GM23338 (cell line): ENCODE data around the gene RBBP4. TPM values are rescaled to one million over a fixed set of nuclear protein-coding genes. Genes with fewer than 3 reads are reported as not detected.

Experiments used
- ATAC-seq: fragments of 200-7000 bp; cut with Tn5 transposase; 3 replicates; pipeline ENCODE4 v1.9.1; 2020
- DNase-seq: peaks from one replicate; pipeline ENCODE4 v3.0.0-alpha.2; 2015; ENCODE audit warnings: low spot score
- H2AFZ ChIP-seq: fragments of 200-600 bp; sonication (generic); 2 replicates; pipeline ENCODE4 v1.8.0; 2016; ENCODE audit warnings: antibody characterized with exemption, mild to moderate bottlenecking, moderate library complexity
- H3F3A ChIP-seq: fragments of 200-600 bp; sonication (generic); replicated peaks from 2 replicates; pipeline ENCODE4 v1.8.0; 2017; ENCODE audit warnings: antibody characterized with exemption, mixed run types, low read depth
- H3K27ac ChIP-seq: fragments of 200-600 bp; sonication (generic); 2 replicates; pipeline ENCODE4 v1.6.1; 2016; ENCODE audit warnings: low read depth
- H3K27me3 ChIP-seq: fragments of 200-600 bp; sonication (generic); 2 replicates; pipeline ENCODE4 v1.8.0; 2016; ENCODE audit warnings: mild to moderate bottlenecking, mixed run types, moderate library complexity; ENCODE audit not compliant: insufficient read depth
- H3K36me3 ChIP-seq: fragments of 200-600 bp; sonication (generic); 2 replicates; pipeline ENCODE4 v1.8.0; 2016; ENCODE audit warnings: mild to moderate bottlenecking; ENCODE audit not compliant: insufficient read depth
- H3K4me1 ChIP-seq: fragments of 200-600 bp; sonication (generic); 2 replicates; pipeline ENCODE4 v1.8.0; 2016; ENCODE audit warnings: mild to moderate bottlenecking, moderate library complexity; ENCODE audit not compliant: insufficient read depth
- H3K4me2 ChIP-seq: fragments of 200-600 bp; sonication (generic); 2 replicates; pipeline ENCODE4 v1.7.1; 2017; ENCODE audit warnings: mixed run types
- H3K4me3 ChIP-seq: fragments of 200-600 bp; sonication (generic); 2 replicates; pipeline ENCODE4 v1.6.1; 2016; ENCODE audit warnings: mixed run types
- H3K79me2 ChIP-seq: fragments of 200-600 bp; sonication (generic); replicated peaks from 2 replicates; pipeline ENCODE4 v1.8.0; 2017; ENCODE audit warnings: mild to moderate bottlenecking; ENCODE audit not compliant: insufficient read depth
- H3K9me2 ChIP-seq: fragments of 200-600 bp; sonication (generic); 2 replicates; pipeline ENCODE4 v1.8.0; 2017; ENCODE audit not compliant: insufficient read depth
- H4K20me1 ChIP-seq: fragments of 200-600 bp; sonication (generic); replicated peaks from 2 replicates; pipeline ENCODE4 v1.8.0; 2017; ENCODE audit warnings: mild to moderate bottlenecking; ENCODE audit not compliant: insufficient read depth
- H3K27ac Mint-ChIP-seq: 2 replicates; pipeline ENCODE4 v1.8.0; 2020; ENCODE audit warnings: inconsistent platforms, mild to moderate bottlenecking, moderate library complexity, mixed read lengths
- H3K27me3 Mint-ChIP-seq: 3 replicates; pipeline ENCODE4 v1.8.0; 2022; ENCODE audit warnings: low read depth, mild to moderate bottlenecking, moderate library complexity, mixed read lengths, inconsistent platforms; ENCODE audit not compliant: insufficient read depth, poor library complexity
- H3K36me3 Mint-ChIP-seq: 3 replicates; pipeline ENCODE4 v1.8.0; 2021; ENCODE audit warnings: low read depth, mild to moderate bottlenecking, inconsistent platforms, moderate library complexity, mixed read lengths
- H3K4me1 Mint-ChIP-seq: 3 replicates; pipeline ENCODE4 v1.8.0; 2020; ENCODE audit warnings: mild to moderate bottlenecking, inconsistent platforms, mixed read lengths
- H3K4me3 Mint-ChIP-seq: 3 replicates; pipeline ENCODE4 v1.8.0; 2021; ENCODE audit warnings: moderate library complexity, mild to moderate bottlenecking, inconsistent platforms, mixed read lengths
- H3K9me3 Mint-ChIP-seq: 3 replicates; pipeline ENCODE4 v1.8.0; 2020; ENCODE audit warnings: moderate library complexity, mild to moderate bottlenecking, inconsistent platforms, mixed read lengths
- CREB1 ChIP-seq: fragments of 250-450 bp; sonication (Bioruptor Pico); IDR thresholded peaks from 2 replicates; pipeline ENCODE4 v1.5.0; 2020; ENCODE audit warnings: low read depth, mild to moderate bottlenecking, moderate library complexity
- EZH2 ChIP-seq: fragments of 200-600 bp; sonication (generic); IDR thresholded peaks from one replicate; pipeline ENCODE4 v1.8.0; 2017; ENCODE audit warnings: antibody characterized with exemption, mild to moderate bottlenecking, low read depth; ENCODE audit not compliant: unreplicated experiment
- EZH2phosphoT487 ChIP-seq: fragments of 200-600 bp; sonication (generic); IDR thresholded peaks from one replicate; pipeline ENCODE4 v1.8.1; 2018; ENCODE audit warnings: antibody characterized with exemption; ENCODE audit not compliant: unreplicated experiment
- JUNB ChIP-seq: IDR thresholded peaks from one replicate; pipeline ENCODE4 v1.6.1; 2016; ENCODE audit warnings: antibody characterized with exemption; ENCODE audit not compliant: unreplicated experiment
- POLR2AphosphoS5 ChIP-seq: IDR thresholded peaks from 2 replicates; pipeline ENCODE4 v1.6.1; 2016; ENCODE audit warnings: antibody characterized with exemption, low read depth
- STAT1 ChIP-seq: IDR thresholded peaks from one replicate; pipeline ENCODE4 v1.6.1; 2016; ENCODE audit warnings: antibody characterized with exemption; ENCODE audit not compliant: unreplicated experiment
- ZNF114 ChIP-seq: fragments of 250-450 bp; sonication (Bioruptor Pico); IDR thresholded peaks from 2 replicates; pipeline ENCODE4 v1.5.0; 2020; ENCODE audit warnings: mild to moderate bottlenecking, moderate library complexity
- ZNF331 ChIP-seq: fragments of 250-450 bp; sonication (Bioruptor Pico); IDR thresholded peaks from 2 replicates; pipeline ENCODE4 v1.5.0; 2020; ENCODE audit warnings: low read depth, mild to moderate bottlenecking, moderate library complexity
- ZNF462 ChIP-seq: fragments of 250-450 bp; sonication (Bioruptor Pico); IDR thresholded peaks from 2 replicates; pipeline ENCODE4 v1.5.0; 2020; ENCODE audit warnings: mild to moderate bottlenecking, moderate library complexity
- long read RNA-seq: library from polyadenylated mRNA; unstranded; transcript quantifications from one replicate; pipeline ENCODE4 v2.0.0, GENCODE V29; 2020; ENCODE audit not compliant: unreplicated experiment
- polyA plus RNA-seq: library from polyadenylated mRNA; unstranded; fragments of >200 nt; fragmentation: Nextera tagmentation; extraction: Ambion mirVana; gene quantifications from 2 replicates; pipeline ENCODE4 v1.2.1, GENCODE V29; 2016
- total RNA-seq: library from RNA; depleted of rRNA; stranded (reverse); fragments of >200 nt; shearing (Covaris generic); gene quantifications from 2 replicates; pipeline ENCODE4 v1.2.3, GENCODE V29; 2014; rRNA removed
- TF ChIP-seq, protein P1 (sequence below): IDR thresholded peaks from 2 replicates; pipeline ENCODE4 v1.6.1; 2016; ENCODE audit warnings: antibody characterized with exemption
- TF ChIP-seq, protein P2 (sequence below), 2 experiments: fragments of 200-600 bp in 1 of 2; sonication (generic) in 1 of 2; conservative IDR thresholded peaks; 2 replicates each; pipeline versions ENCODE4 v1.5.1 to v1.6.1; 2016 to 2017; ENCODE audit warnings: antibody characterized with exemption in 2 of 2, low read depth in 2 of 2, mild to moderate bottlenecking in 2 of 2, moderate library complexity in 1 of 2

RBBP4 gene
- total RNA-seq: 276 and 312 TPM in 2 replicates
- 246 and 262 TPM in 2 replicates for polyA plus RNA-seq
- long read RNA-seq, full-length matches to known transcripts: 90 of 111 reads
- long read RNA-seq, partial matches to known transcripts: 6 of 111 reads
- long read RNA-seq, other reads (novel, unspliced or antisense): 15 of 111 reads

GRCh38 chr1:32650752-32651460, at the start of gene RBBP4:
Gene RBBP4 (plus strand): TSS chr1:32651208. CDS start chr1:32651307, 99 bp downstream.
- peak; percentile 98 for DNase-seq
- peaks cover 32% of the 10 kb centered on the region for H3F3A ChIP-seq
- H2AFZ ChIP-seq: peak within 1 kb of the TSS; percentile 78
- Mint-ChIP-seq H3K4me1 (peaks cover 22% of the 10 kb centered on the region), H3K27me3 (peaks cover 5% of the 10 kb centered on the region), H3K4me3 (peak within 1 kb of the TSS; percentile 97), H3K27ac (peak within 1 kb of the TSS; percentile 100), H3K9me3 (peaks cover 3% of the 10 kb centered on the region; the same call in 2 of the 3 replicates), H3K36me3 (peaks cover 72% of the 10 kb centered on the region)
- peaks cover 35% of the 10 kb centered on the region for H3K36me3 ChIP-seq
- peak; percentile 93 for ATAC-seq
- H3K27me3 ChIP-seq: no peaks in the 10 kb centered on the region
- H3K4me1 ChIP-seq: peaks cover 28% of the 10 kb centered on the region
- H3K9me2 ChIP-seq: no peaks in the 10 kb centered on the region
- TF ChIP-seq POLR2AphosphoS5 (peak; percentile 87), CREB1 (peak; percentile 81), ZNF114 (CRISPR knock-in tag) (peak; percentile 78)
- TF ChIP-seq, protein P1, sequence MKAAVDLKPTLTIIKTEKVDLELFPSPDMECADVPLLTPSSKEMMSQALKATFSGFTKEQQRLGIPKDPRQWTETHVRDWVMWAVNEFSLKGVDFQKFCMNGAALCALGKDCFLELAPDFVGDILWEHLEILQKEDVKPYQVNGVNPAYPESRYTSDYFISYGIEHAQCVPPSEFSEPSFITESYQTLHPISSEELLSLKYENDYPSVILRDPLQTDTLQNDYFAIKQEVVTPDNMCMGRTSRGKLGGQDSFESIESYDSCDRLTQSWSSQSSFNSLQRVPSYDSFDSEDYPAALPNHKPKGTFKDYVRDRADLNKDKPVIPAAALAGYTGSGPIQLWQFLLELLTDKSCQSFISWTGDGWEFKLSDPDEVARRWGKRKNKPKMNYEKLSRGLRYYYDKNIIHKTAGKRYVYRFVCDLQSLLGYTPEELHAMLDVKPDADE: no peak; the same call in 1 of the 2 replicates
- H3K4me3 ChIP-seq: peak within 1 kb of the TSS; percentile 84
- peaks cover 89% of the 10 kb centered on the region for H3K79me2 ChIP-seq
- H3K27ac ChIP-seq: peak within 1 kb of the TSS; percentile 99
- H4K20me1 ChIP-seq: peaks cover 30% of the 10 kb centered on the region
- peak within 1 kb of the TSS; percentile 93 for H3K4me2 ChIP-seq

DNA sequence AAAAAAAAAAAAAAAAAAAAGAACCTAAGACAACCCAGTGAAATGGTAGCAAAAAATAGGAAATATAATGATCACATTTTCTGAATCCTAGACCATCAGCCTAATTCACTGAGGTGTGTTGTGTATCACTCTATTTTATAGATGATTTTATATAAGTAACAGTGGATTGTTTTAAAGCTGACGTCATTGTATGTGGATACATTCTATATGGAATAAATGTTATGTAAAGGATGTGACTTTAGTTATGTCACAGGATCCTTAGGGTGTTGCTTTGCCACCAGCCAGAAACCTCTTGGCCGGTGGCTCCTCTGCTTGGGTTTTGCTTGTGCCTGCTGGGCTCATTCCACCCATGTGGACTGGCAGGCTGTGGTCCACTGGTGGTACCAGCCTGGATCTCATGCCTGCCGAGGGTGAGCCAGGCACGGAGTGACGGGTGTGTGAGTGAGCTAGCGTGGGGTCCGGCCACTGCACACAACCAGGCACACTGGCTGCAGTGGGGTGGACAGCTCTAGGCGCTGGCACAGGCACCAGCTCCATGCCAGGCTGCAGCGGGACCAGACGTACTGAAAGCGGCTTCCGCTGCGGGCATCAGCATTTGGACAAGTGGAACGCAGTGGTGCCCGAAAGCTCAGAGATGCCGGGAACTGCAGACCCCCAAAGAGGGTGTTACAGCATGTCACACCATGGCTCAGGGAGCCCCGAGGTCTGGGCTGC, 45.1 kb upstream of the RBBP4 start:
- Mint-ChIP-seq H3K27me3 (peaks cover 2% of the 10 kb centered on the region), H3K4me1 (no peaks in the 10 kb centered on the region), H3K27ac (no peak overlapping the region), H3K9me3 (no peaks in the 10 kb centered on the region), H3K36me3 (no peaks in the 10 kb centered on the region), H3K4me3 (no peak overlapping the region)
- Histone ChIP-seq H3K9me2 (no peaks in the 10 kb centered on the region), H3K4me2 (no peak overlapping the region), H3K27ac (no peak overlapping the region), H3F3A (no peaks in the 10 kb centered on the region; the same call in 1 of the 2 replicates), H4K20me1 (no peaks in the 10 kb centered on the region), H2AFZ (no peak overlapping the region), H3K36me3 (no peaks in the 10 kb centered on the region), H3K4me3 (no peak overlapping the region), H3K79me2 (no peaks in the 10 kb centered on the region), H3K27me3 (no peaks in the 10 kb centered on the region), H3K4me1 (no peaks in the 10 kb centered on the region)
- DNase-seq (no peak), ATAC-seq (no peak)
- TF ChIP-seq ZNF331 (CRISPR knock-in tag) (no peak), ZNF462 (no peak), ZNF114 (CRISPR knock-in tag) (no peak), STAT1 (no peak), EZH2phosphoT487 (no peak), EZH2 (no peak), JUNB (no peak)
- TF ChIP-seq, protein P2, sequence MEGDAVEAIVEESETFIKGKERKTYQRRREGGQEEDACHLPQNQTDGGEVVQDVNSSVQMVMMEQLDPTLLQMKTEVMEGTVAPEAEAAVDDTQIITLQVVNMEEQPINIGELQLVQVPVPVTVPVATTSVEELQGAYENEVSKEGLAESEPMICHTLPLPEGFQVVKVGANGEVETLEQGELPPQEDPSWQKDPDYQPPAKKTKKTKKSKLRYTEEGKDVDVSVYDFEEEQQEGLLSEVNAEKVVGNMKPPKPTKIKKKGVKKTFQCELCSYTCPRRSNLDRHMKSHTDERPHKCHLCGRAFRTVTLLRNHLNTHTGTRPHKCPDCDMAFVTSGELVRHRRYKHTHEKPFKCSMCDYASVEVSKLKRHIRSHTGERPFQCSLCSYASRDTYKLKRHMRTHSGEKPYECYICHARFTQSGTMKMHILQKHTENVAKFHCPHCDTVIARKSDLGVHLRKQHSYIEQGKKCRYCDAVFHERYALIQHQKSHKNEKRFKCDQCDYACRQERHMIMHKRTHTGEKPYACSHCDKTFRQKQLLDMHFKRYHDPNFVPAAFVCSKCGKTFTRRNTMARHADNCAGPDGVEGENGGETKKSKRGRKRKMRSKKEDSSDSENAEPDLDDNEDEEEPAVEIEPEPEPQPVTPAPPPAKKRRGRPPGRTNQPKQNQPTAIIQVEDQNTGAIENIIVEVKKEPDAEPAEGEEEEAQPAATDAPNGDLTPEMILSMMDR (conservative IDR thresholded peaks at IDR 0.05; ENCODE audit: low read depth in 2 of 2): no peak
